ENCODE data around the gene AGTPBP1. TPM values are rescaled to one million over a fixed set of nuclear protein-coding genes. Genes with fewer than 3 reads are reported as not detected.

Gene AGTPBP1
- total RNA-seq, 4 donors from 2014 or later: 12.9 to 36.6 (median 29.1) TPM

GRCh38 chr9:85703398-85703797 is 38.4 kb downstream of the AGTPBP1 start:
- H3K4me1 ChIP-seq: no peaks in the 10 kb centered on the region
- no peaks in the 10 kb centered on the region for H3K36me3 ChIP-seq
- H3K9me3 ChIP-seq: no peaks in the 10 kb centered on the region
- intact Hi-C loops (cut with DNase I; ENCODE audit: low total_unique reads): no loop called here
- H3K4me3 ChIP-seq: no peak overlapping the region
- no peaks in the 10 kb centered on the region for H3K27me3 ChIP-seq
- no peak for DNase-seq
- TF ChIP-seq, protein P1, sequence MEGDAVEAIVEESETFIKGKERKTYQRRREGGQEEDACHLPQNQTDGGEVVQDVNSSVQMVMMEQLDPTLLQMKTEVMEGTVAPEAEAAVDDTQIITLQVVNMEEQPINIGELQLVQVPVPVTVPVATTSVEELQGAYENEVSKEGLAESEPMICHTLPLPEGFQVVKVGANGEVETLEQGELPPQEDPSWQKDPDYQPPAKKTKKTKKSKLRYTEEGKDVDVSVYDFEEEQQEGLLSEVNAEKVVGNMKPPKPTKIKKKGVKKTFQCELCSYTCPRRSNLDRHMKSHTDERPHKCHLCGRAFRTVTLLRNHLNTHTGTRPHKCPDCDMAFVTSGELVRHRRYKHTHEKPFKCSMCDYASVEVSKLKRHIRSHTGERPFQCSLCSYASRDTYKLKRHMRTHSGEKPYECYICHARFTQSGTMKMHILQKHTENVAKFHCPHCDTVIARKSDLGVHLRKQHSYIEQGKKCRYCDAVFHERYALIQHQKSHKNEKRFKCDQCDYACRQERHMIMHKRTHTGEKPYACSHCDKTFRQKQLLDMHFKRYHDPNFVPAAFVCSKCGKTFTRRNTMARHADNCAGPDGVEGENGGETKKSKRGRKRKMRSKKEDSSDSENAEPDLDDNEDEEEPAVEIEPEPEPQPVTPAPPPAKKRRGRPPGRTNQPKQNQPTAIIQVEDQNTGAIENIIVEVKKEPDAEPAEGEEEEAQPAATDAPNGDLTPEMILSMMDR (IDR thresholded peaks at IDR 0.05): no peak
- TF ChIP-seq POLR2A (IDR thresholded peaks at IDR 0.05): no peak
- no peak overlapping the region for H3K27ac ChIP-seq

- intact Hi-C loops (cut with DNase I; ENCODE audit: low total_unique reads): no loop called here
- TF ChIP-seq, protein P1 (IDR thresholded peaks at IDR 0.05): no peak
- no peak for TF ChIP-seq POLR2A (IDR thresholded peaks at IDR 0.05)
- no peaks in the 10 kb centered on the region for H3K36me3 ChIP-seq
- H3K27ac ChIP-seq: no peak overlapping the region
- no peaks in the 10 kb centered on the region for H3K9me3 ChIP-seq
- no peaks in the 10 kb centered on the region for H3K4me1 ChIP-seq
- H3K27me3 ChIP-seq: no peaks in the 10 kb centered on the region
- no peak overlapping the region for H3K4me3 ChIP-seq
- DNase-seq: no peak
Measured at GRCh38 chr9:85702726-85703289, 38.9 kb downstream of the AGTPBP1 start.

GRCh38 chr9:85702191-85702590 is 39.6 kb downstream of the AGTPBP1 start:
- H3K9me3 ChIP-seq: no peaks in the 10 kb centered on the region
- H3K4me3 ChIP-seq: no peak overlapping the region
- no peaks in the 10 kb centered on the region for H3K36me3 ChIP-seq
- no peak overlapping the region for H3K27ac ChIP-seq
- no peaks in the 10 kb centered on the region for H3K27me3 ChIP-seq
- no peaks in the 10 kb centered on the region for H3K4me1 ChIP-seq
- TF ChIP-seq POLR2A (IDR thresholded peaks at IDR 0.05): no peak
- TF ChIP-seq, protein P1 (IDR thresholded peaks at IDR 0.05): no peak
- no peak for DNase-seq
- intact Hi-C loops (cut with DNase I; ENCODE audit: low total_unique reads): no loop called here

DNA sequence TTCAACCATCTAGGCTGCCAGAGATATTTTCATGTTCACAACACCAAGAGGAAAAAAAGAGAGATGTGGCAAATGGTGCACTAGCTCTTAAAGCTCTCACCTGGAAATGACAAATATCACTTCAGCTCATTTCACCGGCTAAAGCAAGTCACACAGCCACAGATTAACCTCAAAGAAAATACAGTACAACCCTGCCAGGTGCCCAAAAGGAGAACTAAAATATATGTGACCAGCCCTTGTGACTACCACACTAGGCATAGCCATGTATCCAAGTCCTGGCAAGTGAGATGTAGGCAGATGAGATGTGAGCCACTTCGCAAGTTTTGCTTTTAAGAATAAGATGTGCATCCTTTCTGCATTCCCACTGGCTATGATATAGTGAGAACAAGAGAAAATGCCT is 41.4 kb downstream of the AGTPBP1 start:
- no peaks in the 10 kb centered on the region for H3K27me3 ChIP-seq
- intact Hi-C loops (cut with DNase I; ENCODE audit: low total_unique reads): no loop called here
- DNase-seq: no peak

GRCh38 chr9:85688361-85688760 is 53.4 kb downstream of the AGTPBP1 start:
- intact Hi-C loops (cut with DNase I; ENCODE audit: low total_unique reads): no loop called here
- TF ChIP-seq, protein P1 (IDR thresholded peaks at IDR 0.05): no peak
- no peak for TF ChIP-seq POLR2A (IDR thresholded peaks at IDR 0.05)
- no peaks in the 10 kb centered on the region for H3K4me1 ChIP-seq
- no peaks in the 10 kb centered on the region for H3K9me3 ChIP-seq
- no peaks in the 10 kb centered on the region for H3K27me3 ChIP-seq
- no peak overlapping the region for H3K4me3 ChIP-seq
- H3K27ac ChIP-seq: no peak overlapping the region
- no peaks in the 10 kb centered on the region for H3K36me3 ChIP-seq
- no peak for DNase-seq

More for the DNA sequence above, 41.4 kb downstream of the AGTPBP1 start:
- no peak for TF ChIP-seq POLR2A (IDR thresholded peaks at IDR 0.05)
- TF ChIP-seq, protein P1 (IDR thresholded peaks at IDR 0.05): no peak
- H3K36me3 ChIP-seq: no peaks in the 10 kb centered on the region
- no peaks in the 10 kb centered on the region for H3K9me3 ChIP-seq
- H3K27ac ChIP-seq: no peak overlapping the region
- no peaks in the 10 kb centered on the region for H3K4me1 ChIP-seq
- no peak overlapping the region for H3K4me3 ChIP-seq
